H9 (cell line): ENCODE results near the gene SERP1. TPM values are rescaled to one million over a fixed set of nuclear protein-coding genes. Genes with fewer than 3 reads are reported as not detected.

Experiments used
- DNase-seq: peaks from one replicate; pipeline ENCODE4 v3.0.0-alpha.2; 2017
- H2AFZ ChIP-seq: one replicate; pipeline ENCODE4 v1.6.1; 2013; ENCODE audit warnings: mild to moderate bottlenecking, low read length, control low read depth, moderate library complexity
- H2AK5ac ChIP-seq: 2 replicates; pipeline ENCODE4 v1.6.1; 2013; ENCODE audit warnings: low read length, control low read depth, mixed read lengths; ENCODE audit not compliant: insufficient read length
- H2BK120ac ChIP-seq: one replicate; pipeline ENCODE4 v1.6.1; 2013; ENCODE audit warnings: low read depth, mild to moderate bottlenecking, low read length, control low read depth, inconsistent platforms; ENCODE audit not compliant: poor library complexity, severe bottlenecking
- H2BK12ac ChIP-seq: 2 replicates; pipeline ENCODE4 v1.6.1; 2013; ENCODE audit warnings: low read length, control low read depth, mixed read lengths, low read depth; ENCODE audit not compliant: insufficient read length
- H2BK15ac ChIP-seq: 2 replicates; pipeline ENCODE4 v1.6.1; 2013; ENCODE audit warnings: low read depth, low read length, control low read depth
- H2BK20ac ChIP-seq: one replicate; pipeline ENCODE4 v1.6.1; 2013; ENCODE audit warnings: low read depth, mild to moderate bottlenecking, low read length, control low read depth, inconsistent platforms; ENCODE audit not compliant: poor library complexity, severe bottlenecking
- H2BK5ac ChIP-seq: 2 replicates; pipeline ENCODE4 v1.6.1; 2013; ENCODE audit warnings: low read length, control low read depth, mixed read lengths; ENCODE audit not compliant: insufficient read length
- H3K14ac ChIP-seq: 2 replicates; pipeline ENCODE4 v1.6.1; 2013; ENCODE audit warnings: low read length, control low read depth; ENCODE audit not compliant: insufficient read depth
- H3K18ac ChIP-seq: 2 replicates; pipeline ENCODE4 v1.6.1; 2013; ENCODE audit warnings: low read depth, mild to moderate bottlenecking, mixed read lengths, low read length, control low read depth; ENCODE audit not compliant: insufficient read length
- H3K23ac ChIP-seq: 2 replicates; pipeline ENCODE4 v1.6.1; 2013; ENCODE audit warnings: low read length, control low read depth, mixed read lengths, low read depth; ENCODE audit not compliant: insufficient read length
- H3K23me2 ChIP-seq: 2 replicates; pipeline ENCODE4 v1.6.1; 2013; ENCODE audit warnings: low read depth, mild to moderate bottlenecking, mixed read lengths, low read length, control low read depth; ENCODE audit not compliant: insufficient read length, poor library complexity, severe bottlenecking
- H3K27ac ChIP-seq: 2 replicates; pipeline ENCODE4 v1.5.1; 2013; ENCODE audit warnings: low read length, control low read depth, mixed read lengths, low read depth; ENCODE audit not compliant: insufficient read length
- H3K27me3 ChIP-seq: 2 replicates; pipeline ENCODE4 v1.6.1; 2013; ENCODE audit warnings: low read length, control low read depth, inconsistent platforms; ENCODE audit not compliant: insufficient read depth
- H3K4ac ChIP-seq: 2 replicates; pipeline ENCODE4 v1.6.1; 2013; ENCODE audit warnings: low read depth, mild to moderate bottlenecking, control low read depth, inconsistent platforms, low read length, moderate library complexity
- H3K4me1 ChIP-seq: 2 replicates; pipeline ENCODE4 v1.6.1; 2013; ENCODE audit warnings: low read length, control low read depth, inconsistent platforms; ENCODE audit not compliant: insufficient read depth
- H3K4me2 ChIP-seq: 2 replicates; pipeline ENCODE4 v1.6.1; 2013; ENCODE audit warnings: low read length, control low read depth, mixed read lengths; ENCODE audit not compliant: insufficient read length, insufficient read depth
- H3K56ac ChIP-seq: 2 replicates; pipeline ENCODE4 v1.6.1; 2013; ENCODE audit warnings: low read depth, mild to moderate bottlenecking, mixed read lengths, low read length, control low read depth; ENCODE audit not compliant: insufficient read length
- H3K79me1 ChIP-seq: 2 replicates; pipeline ENCODE4 v1.6.1; 2013; ENCODE audit warnings: low read depth, mild to moderate bottlenecking, moderate library complexity, low read length, control low read depth, inconsistent platforms; ENCODE audit not compliant: insufficient read depth, poor library complexity, severe bottlenecking
- H3K79me2 ChIP-seq: 2 replicates; pipeline ENCODE4 v1.6.1; 2013; ENCODE audit warnings: low read length, control low read depth, inconsistent platforms; ENCODE audit not compliant: insufficient read depth
- H3K9ac ChIP-seq: 2 replicates; pipeline ENCODE4 v1.6.1; 2013; ENCODE audit warnings: low read length, control low read depth, mixed read lengths; ENCODE audit not compliant: insufficient read length; ENCODE audit errors: extremely low read depth
- H3K9me3 ChIP-seq: one replicate; pipeline ENCODE4 v1.6.1; 2013; ENCODE audit warnings: low read depth, low read length, inconsistent platforms; ENCODE audit not compliant: control insufficient read depth
- H3T11ph ChIP-seq: one replicate; pipeline ENCODE4 v1.6.1; 2013; ENCODE audit warnings: mild to moderate bottlenecking, low read length, control low read depth, inconsistent platforms
- H4K20me1 ChIP-seq: one replicate; pipeline ENCODE4 v1.6.1; 2013; ENCODE audit not compliant: control insufficient read depth, insufficient read length, insufficient read depth
- H4K5ac ChIP-seq: 2 replicates; pipeline ENCODE4 v1.6.1; 2013; ENCODE audit warnings: low read depth, mild to moderate bottlenecking, mixed read lengths, low read length, control low read depth; ENCODE audit not compliant: insufficient read length
- H4K8ac ChIP-seq: replicated peaks from 2 replicates; pipeline ENCODE4 v1.6.1; 2013; ENCODE audit warnings: low read length, control low read depth, mixed read lengths, low read depth; ENCODE audit not compliant: insufficient read length
- H4K91ac ChIP-seq: 2 replicates; pipeline ENCODE4 v1.6.1; 2013; ENCODE audit warnings: low read depth, mild to moderate bottlenecking, moderate library complexity, mixed read lengths, low read length, control low read depth; ENCODE audit not compliant: insufficient read length
- H3K27ac Mint-ChIP-seq, 3 experiments: 2 replicates in 2 of 3; 3 replicates in 1 of 3; pipeline ENCODE4 v1.8.0; 2020 to 2021; ENCODE audit warnings: mixed read lengths in 3 of 3, mild to moderate bottlenecking in 1 of 3, moderate library complexity in 1 of 3
- H3K27me3 Mint-ChIP-seq: 2 replicates; pipeline ENCODE4 v1.8.0; 2021; ENCODE audit warnings: low read depth, mild to moderate bottlenecking, moderate library complexity, mixed read lengths
- H3K36me3 Mint-ChIP-seq, 3 experiments: 2 replicates in 2 of 3; 3 replicates in 1 of 3; pipeline ENCODE4 v1.8.0; 2020 to 2021; ENCODE audit warnings: low read depth in 3 of 3, mixed read lengths in 3 of 3; ENCODE audit not compliant: insufficient read depth in 1 of 3
- H3K4me1 Mint-ChIP-seq, 2 experiments: 2 replicates each; pipeline ENCODE4 v1.8.0; 2020; ENCODE audit warnings: mixed read lengths in 2 of 2
- H3K4me3 Mint-ChIP-seq, 2 experiments: 2 replicates in 1 of 2; 3 replicates in 1 of 2; pipeline ENCODE4 v1.8.0; 2020 to 2021; ENCODE audit warnings: mild to moderate bottlenecking in 2 of 2, mixed read lengths in 2 of 2, moderate library complexity in 1 of 2
- H3K9me3 Mint-ChIP-seq, 2 experiments: 2 replicates in 1 of 2; 3 replicates in 1 of 2; pipeline ENCODE4 v1.8.0; 2020; ENCODE audit warnings: mild to moderate bottlenecking in 2 of 2, mixed read lengths in 2 of 2, moderate library complexity in 1 of 2
- WGBS: extraction: QIAGEN DNeasy Blood & Tissue Kit; methylation state at CpG from one replicate; pipeline ENCODE4 v1.1.7; 2013; ENCODE audit warnings: missing lambda C conversion rate, low lambda C conversion rate, mixed read lengths; ENCODE audit not compliant: insufficient read length; ENCODE audit errors: extremely low coverage; 5-methylcytosine and 5-hydroxymethylcytosine counted together
- total RNA-seq: library from RNA; stranded (reverse); gene quantifications from 2 replicates; pipeline ENCODE4 v1.2.1, GENCODE V29; 2021
- TF ChIP-seq, protein P1 (sequence below): fragments of 200-600 bp; sonication (generic); conservative IDR thresholded peaks from 3 replicates; pipeline ENCODE4 v1.8.0; 2021; ENCODE audit warnings: antibody characterized with exemption, mild to moderate bottlenecking

The SERP1 gene
- total RNA-seq, 1 experiment from 2014 or later: 84.8 TPM

- Mint-ChIP-seq H3K4me3 (no peak overlapping the region), H3K36me3 (peaks cover 0 to 1% (median under 1%) of the 10 kb centered on the region in 3 experiments; a peak in 1 of 7 replicates), H3K27me3 (no peaks in the 10 kb centered on the region), H3K4me1 (peaks cover 17 to 24% of the 10 kb centered on the region in 2 experiments), H3K9me3 (peaks cover 0 to 6% of the 10 kb centered on the region in 2 experiments; a peak in 2 of 5 replicates), H3K27ac (no peak overlapping the region)
- no peak overlapping the region for H2BK12ac ChIP-seq
- H2BK20ac ChIP-seq: no peak overlapping the region
- WGBS: no CpG with 5 or more reads among the region's 2 CpGs
- H3K4ac ChIP-seq: no peak overlapping the region
- H2AK5ac ChIP-seq: no peak overlapping the region
- no peaks in the 10 kb centered on the region for H3K9me3 ChIP-seq
- no peaks in the 10 kb centered on the region for H3K79me2 ChIP-seq
- no peaks in the 10 kb centered on the region for H3K23me2 ChIP-seq
- no peak overlapping the region for H3K23ac ChIP-seq
- H3K18ac ChIP-seq: no peak overlapping the region
- H2AFZ ChIP-seq: no peak overlapping the region
- no peak overlapping the region for H3T11ph ChIP-seq
- H3K56ac ChIP-seq: no peak overlapping the region
- no peak overlapping the region for H2BK5ac ChIP-seq
- H3K9ac ChIP-seq: no peak overlapping the region
- H2BK15ac ChIP-seq: no peak overlapping the region
- no peak overlapping the region for H3K4me2 ChIP-seq
- DNase-seq: no peak
- peaks cover 2% of the 10 kb centered on the region for H3K4me1 ChIP-seq
- TF ChIP-seq, protein P1, sequence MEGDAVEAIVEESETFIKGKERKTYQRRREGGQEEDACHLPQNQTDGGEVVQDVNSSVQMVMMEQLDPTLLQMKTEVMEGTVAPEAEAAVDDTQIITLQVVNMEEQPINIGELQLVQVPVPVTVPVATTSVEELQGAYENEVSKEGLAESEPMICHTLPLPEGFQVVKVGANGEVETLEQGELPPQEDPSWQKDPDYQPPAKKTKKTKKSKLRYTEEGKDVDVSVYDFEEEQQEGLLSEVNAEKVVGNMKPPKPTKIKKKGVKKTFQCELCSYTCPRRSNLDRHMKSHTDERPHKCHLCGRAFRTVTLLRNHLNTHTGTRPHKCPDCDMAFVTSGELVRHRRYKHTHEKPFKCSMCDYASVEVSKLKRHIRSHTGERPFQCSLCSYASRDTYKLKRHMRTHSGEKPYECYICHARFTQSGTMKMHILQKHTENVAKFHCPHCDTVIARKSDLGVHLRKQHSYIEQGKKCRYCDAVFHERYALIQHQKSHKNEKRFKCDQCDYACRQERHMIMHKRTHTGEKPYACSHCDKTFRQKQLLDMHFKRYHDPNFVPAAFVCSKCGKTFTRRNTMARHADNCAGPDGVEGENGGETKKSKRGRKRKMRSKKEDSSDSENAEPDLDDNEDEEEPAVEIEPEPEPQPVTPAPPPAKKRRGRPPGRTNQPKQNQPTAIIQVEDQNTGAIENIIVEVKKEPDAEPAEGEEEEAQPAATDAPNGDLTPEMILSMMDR: no peak
- no peak overlapping the region for H4K8ac ChIP-seq
- no peak overlapping the region for H4K91ac ChIP-seq
- no peak overlapping the region for H2BK120ac ChIP-seq
- no peaks in the 10 kb centered on the region for H4K20me1 ChIP-seq
- no peak overlapping the region for H4K5ac ChIP-seq
- no peak overlapping the region for H3K14ac ChIP-seq
- H3K27me3 ChIP-seq: no peaks in the 10 kb centered on the region
- H3K27ac ChIP-seq: no peak overlapping the region
- no peaks in the 10 kb centered on the region for H3K79me1 ChIP-seq
Measured at GRCh38 chr3:150523538-150523937, 22.8 kb downstream of the SERP1 start.
